ENCODE results near the gene PDAP1.

DNA sequence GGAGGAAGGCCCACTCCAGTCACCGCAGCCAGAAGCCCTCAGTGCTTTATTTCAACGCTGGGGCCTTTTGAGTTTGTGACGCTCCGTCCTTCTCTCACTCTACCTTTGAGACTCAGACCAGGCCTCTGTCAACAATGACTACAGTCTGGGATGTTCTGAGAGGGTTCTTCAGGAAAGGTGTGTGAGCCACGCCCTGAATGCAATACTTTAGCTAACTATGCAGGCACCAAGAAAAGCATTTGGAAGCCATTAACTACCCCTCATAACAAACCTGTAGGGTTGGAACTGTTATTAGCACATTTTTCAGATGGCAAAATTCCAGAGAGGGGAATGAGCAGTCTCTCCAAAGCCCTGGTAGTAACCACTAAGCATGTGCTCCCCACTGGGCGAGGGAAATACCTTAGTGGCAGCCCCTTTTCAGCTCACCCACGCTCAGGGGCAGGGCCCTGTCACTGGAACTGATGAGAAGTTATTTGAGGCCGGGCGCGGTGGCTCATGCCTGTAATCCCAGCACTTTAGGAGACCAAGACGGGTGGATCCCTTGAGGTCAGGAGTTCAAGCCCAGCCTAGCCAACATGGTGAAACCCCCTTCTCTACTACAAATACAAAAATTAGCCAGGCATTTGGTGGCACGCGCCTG, 39.5 kb downstream of the PDAP1 start:
- TF ChIP-seq CTCF (IDR thresholded peaks at IDR 0.05; ENCODE audit: control extremely low read depth in 1 of 3, insufficient read depth in 1 of 3, low read depth in 1 of 3, low read length in 3 of 3) (no peak), JUND (IDR thresholded peaks at IDR 0.05; ENCODE audit: low read length) (no peak), JUN (IDR thresholded peaks at IDR 0.05; ENCODE audit: low read depth, low read length) (no peak), POLR2A (IDR thresholded peaks at IDR 0.05; ENCODE audit: control extremely low read depth in 1 of 2, low read depth in 2 of 2, low read length in 2 of 2) (no peak), RFX5 (IDR thresholded peaks at IDR 0.05; ENCODE audit: borderline replicate concordance, low read depth, low read length) (no peak), SAP30 (IDR thresholded peaks at IDR 0.05; ENCODE audit: insufficient read depth, insufficient replicate concordance, low read length) (no peak), ZNF274 (IDR thresholded peaks at IDR 0.05; ENCODE audit: borderline replicate concordance, extremely low read depth, low read length) (no peak), HDAC6 (IDR thresholded peaks at IDR 0.05; ENCODE audit: low read depth, low read length) (no peak), MAFK (IDR thresholded peaks at IDR 0.05; ENCODE audit: low read depth, low read length) (no peak), EP300 (IDR thresholded peaks at IDR 0.05; ENCODE audit: borderline replicate concordance in 1 of 2, low read depth in 2 of 2, low read length in 2 of 2) (no peak), EZH2 (IDR thresholded peaks at IDR 0.05; ENCODE audit: low read depth, low read length, severe bottlenecking) (no peak), TAF1 (IDR thresholded peaks at IDR 0.05; ENCODE audit: low read depth, low read length) (no peak), POLR2AphosphoS5 (IDR thresholded peaks at IDR 0.05; ENCODE audit: low read depth, low read length) (no peak)
- TF ChIP-seq, protein P1, sequence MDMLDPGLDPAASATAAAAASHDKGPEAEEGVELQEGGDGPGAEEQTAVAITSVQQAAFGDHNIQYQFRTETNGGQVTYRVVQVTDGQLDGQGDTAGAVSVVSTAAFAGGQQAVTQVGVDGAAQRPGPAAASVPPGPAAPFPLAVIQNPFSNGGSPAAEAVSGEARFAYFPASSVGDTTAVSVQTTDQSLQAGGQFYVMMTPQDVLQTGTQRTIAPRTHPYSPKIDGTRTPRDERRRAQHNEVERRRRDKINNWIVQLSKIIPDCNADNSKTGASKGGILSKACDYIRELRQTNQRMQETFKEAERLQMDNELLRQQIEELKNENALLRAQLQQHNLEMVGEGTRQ (IDR thresholded peaks at IDR 0.05; ENCODE audit: low read length): no peak
